ENCODE results near the gene TMEM120A. TPM values are rescaled to one million over a fixed set of nuclear protein-coding genes. Genes with fewer than 3 reads are reported as not detected.
A peak's percentile ranks its signal among the peaks of the same experiment; 100 is the strongest.

The TMEM120A gene
- total RNA-seq, 4 donors from 2014 or later, result 6.2 to 32.4 (median 29.0) TPM

DNA sequence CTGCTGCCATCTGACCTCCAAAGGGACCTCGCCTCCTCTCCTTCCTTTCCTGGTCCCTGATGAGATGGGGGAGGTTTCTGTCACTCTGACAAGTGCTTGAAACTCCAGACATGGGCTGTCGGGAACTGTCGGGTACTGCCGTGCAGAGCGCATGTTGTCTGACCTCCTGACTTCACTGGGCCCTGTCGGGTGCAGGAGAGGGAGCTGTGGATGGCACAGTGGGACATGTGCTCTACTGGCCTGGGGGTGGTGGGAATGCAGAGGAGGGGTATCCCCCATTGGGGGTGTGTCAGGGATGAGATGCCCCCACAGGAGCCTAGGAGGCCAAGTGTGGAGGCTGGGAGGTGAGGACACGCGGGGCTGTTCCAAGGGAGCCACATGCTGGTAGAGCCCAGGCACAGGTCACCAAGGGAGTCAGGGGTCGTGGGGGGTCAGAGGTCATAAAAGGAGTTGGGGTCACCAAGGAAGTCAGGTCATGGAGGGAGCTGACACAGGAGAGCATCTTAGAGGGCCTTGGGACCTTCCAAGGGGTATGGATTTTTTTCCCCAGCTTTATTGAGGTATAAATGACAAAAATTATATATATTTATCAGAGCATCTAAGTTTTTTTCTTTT is 30.9 kb downstream of the TMEM120A start:
- Histone ChIP-seq H3K36me3 (peaks cover 0 to 27% of the 10 kb centered on the region in 2 donors), H3K27me3 (no peaks in the 10 kb centered on the region), H3K27ac (peak overlapping the region in 3 of 4 donors; percentile 69 to 84 (median 76)), H3K4me1 (peaks cover 0 to 62% (median 33%) of the 10 kb centered on the region in 3 donors), H3K4me3 (no peak overlapping the region), H3K9me3 (no peaks in the 10 kb centered on the region)
- TF ChIP-seq POLR2AphosphoS5 (IDR thresholded peaks at IDR 0.05), result no peak
- TF ChIP-seq, protein P1, sequence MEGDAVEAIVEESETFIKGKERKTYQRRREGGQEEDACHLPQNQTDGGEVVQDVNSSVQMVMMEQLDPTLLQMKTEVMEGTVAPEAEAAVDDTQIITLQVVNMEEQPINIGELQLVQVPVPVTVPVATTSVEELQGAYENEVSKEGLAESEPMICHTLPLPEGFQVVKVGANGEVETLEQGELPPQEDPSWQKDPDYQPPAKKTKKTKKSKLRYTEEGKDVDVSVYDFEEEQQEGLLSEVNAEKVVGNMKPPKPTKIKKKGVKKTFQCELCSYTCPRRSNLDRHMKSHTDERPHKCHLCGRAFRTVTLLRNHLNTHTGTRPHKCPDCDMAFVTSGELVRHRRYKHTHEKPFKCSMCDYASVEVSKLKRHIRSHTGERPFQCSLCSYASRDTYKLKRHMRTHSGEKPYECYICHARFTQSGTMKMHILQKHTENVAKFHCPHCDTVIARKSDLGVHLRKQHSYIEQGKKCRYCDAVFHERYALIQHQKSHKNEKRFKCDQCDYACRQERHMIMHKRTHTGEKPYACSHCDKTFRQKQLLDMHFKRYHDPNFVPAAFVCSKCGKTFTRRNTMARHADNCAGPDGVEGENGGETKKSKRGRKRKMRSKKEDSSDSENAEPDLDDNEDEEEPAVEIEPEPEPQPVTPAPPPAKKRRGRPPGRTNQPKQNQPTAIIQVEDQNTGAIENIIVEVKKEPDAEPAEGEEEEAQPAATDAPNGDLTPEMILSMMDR (IDR thresholded peaks at IDR 0.05), result no peak
- TF ChIP-seq POLR2A (IDR thresholded peaks at IDR 0.05), result no peak
- TF ChIP-seq EP300 (IDR thresholded peaks at IDR 0.05), result no peak
- WGBS, 2 donors (ENCODE audit: low coverage in 1 of 2), result 58 to 70% methylated on average over 3 to 7 of the region's 9 CpGs
- ATAC-seq, result no peak

GRCh38 chr7:75962607-75963380 is 31.6 kb downstream of the TMEM120A start:
- Histone ChIP-seq H3K9me3 (no peaks in the 10 kb centered on the region), H3K27ac (peak overlapping the region in 3 of 4 donors; percentile 69 to 84 (median 76)), H3K27me3 (no peaks in the 10 kb centered on the region), H3K36me3 (peaks cover 0 to 32% of the 10 kb centered on the region in 2 donors), H3K4me1 (peaks cover 0 to 55% (median 26%) of the 10 kb centered on the region in 3 donors), H3K4me3 (no peak overlapping the region)
- peak; percentile 17 for ATAC-seq
- 38 to 46% methylated on average over 13 to 15 of the region's 18 CpGs for WGBS, 2 donors (ENCODE audit: low coverage in 1 of 2)
- TF ChIP-seq, protein P1 (IDR thresholded peaks at IDR 0.05), result no peak
- peak; percentile 34 for TF ChIP-seq POLR2AphosphoS5 (IDR thresholded peaks at IDR 0.05)
- no peak for TF ChIP-seq EP300 (IDR thresholded peaks at IDR 0.05)
- TF ChIP-seq POLR2A (IDR thresholded peaks at IDR 0.05), result no peak

DNA sequence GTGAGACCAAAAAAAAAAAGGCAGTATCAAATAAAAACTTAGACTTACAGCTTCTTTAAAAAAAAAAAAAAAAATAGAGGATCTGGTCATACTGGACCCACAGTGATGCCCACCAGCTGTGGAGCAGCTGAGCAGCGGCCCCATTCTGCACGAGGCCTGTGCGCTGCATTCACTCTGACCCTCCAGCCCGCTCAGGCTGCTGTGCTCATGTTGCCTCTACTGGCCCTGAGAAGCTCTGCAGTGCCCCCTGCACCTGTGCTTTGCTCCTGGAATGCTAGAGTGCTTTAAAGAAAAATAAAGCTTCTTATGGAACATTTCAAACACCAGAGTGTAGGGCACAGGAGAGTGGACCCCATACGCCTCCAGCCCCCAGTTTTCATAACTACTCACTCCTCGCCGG is 33.2 kb downstream of the TMEM120A start:
- Histone ChIP-seq H3K4me3 (no peak overlapping the region), H3K36me3 (peaks cover 0 to 48% of the 10 kb centered on the region in 2 donors), H3K4me1 (peaks cover 0 to 39% (median 13%) of the 10 kb centered on the region in 3 donors), H3K27me3 (no peaks in the 10 kb centered on the region), H3K9me3 (no peaks in the 10 kb centered on the region), H3K27ac (no peak overlapping the region)
- TF ChIP-seq POLR2AphosphoS5 (IDR thresholded peaks at IDR 0.05) (no peak), POLR2A (IDR thresholded peaks at IDR 0.05) (no peak), EP300 (IDR thresholded peaks at IDR 0.05) (no peak)
- TF ChIP-seq, protein P1 (IDR thresholded peaks at IDR 0.05), result no peak
- WGBS, 2 donors (ENCODE audit: low coverage in 1 of 2), result 89 to 96% methylated on average over 5 to 6 of the region's 7 CpGs
- ATAC-seq, result no peak

DNA sequence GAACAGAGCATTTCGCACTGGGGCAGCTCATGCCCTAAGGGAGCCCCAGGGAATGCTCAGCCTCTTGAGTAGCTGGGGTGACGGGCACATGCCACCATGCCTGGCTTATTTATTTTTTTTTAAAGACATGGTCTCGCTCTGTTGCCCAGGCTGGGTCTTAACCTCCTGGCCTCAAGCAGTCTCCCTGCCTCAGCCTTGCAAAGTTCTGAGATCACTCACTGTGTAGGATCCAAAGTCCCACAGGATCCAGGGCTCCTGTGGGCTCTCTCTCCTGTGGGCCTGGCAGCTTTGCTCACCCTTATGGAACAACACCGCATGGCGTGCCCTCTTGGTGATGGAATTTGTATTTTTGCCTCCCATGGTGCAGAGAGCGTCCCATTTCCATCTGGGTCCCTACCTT is 34.0 kb downstream of the TMEM120A start:
- TF ChIP-seq POLR2AphosphoS5 (IDR thresholded peaks at IDR 0.05) (no peak), EP300 (IDR thresholded peaks at IDR 0.05) (no peak), POLR2A (IDR thresholded peaks at IDR 0.05) (no peak)
- TF ChIP-seq, protein P1 (IDR thresholded peaks at IDR 0.05), result no peak
- Histone ChIP-seq H3K27ac (no peak overlapping the region), H3K9me3 (no peaks in the 10 kb centered on the region), H3K36me3 (peaks cover 0 to 56% of the 10 kb centered on the region in 2 donors), H3K27me3 (no peaks in the 10 kb centered on the region), H3K4me1 (peaks cover 0 to 31% (median 6%) of the 10 kb centered on the region in 3 donors), H3K4me3 (no peak overlapping the region)
- ATAC-seq, result no peak
- WGBS, 2 donors (ENCODE audit: low coverage in 1 of 2), result 96 to 100% methylated on average over 3 to 5 of the region's 6 CpGs

Data from gastroesophageal sphincter (tissue), 4 donors.